Psoas muscle (tissue), 8 donors: ENCODE results near the gene CCDC197. TPM values are rescaled to one million over a fixed set of nuclear protein-coding genes. Genes with fewer than 3 reads are reported as not detected.
A peak's percentile ranks its signal among the peaks of the same experiment; 100 is the strongest.

Experiments used
- ATAC-seq, 4 donors: fragments of 200-7000 bp; cut with Tn5 transposase; one replicate each; pipeline ENCODE4 v1.9.1; 2020; ENCODE audit warnings: moderate library complexity in 3 of 4, mild to moderate bottlenecking in 2 of 4
- DNase-seq, 2 donors: peaks; one replicate each; pipeline ENCODE4 v3.0.0-alpha.2; 2020
- H3K27ac ChIP-seq: fragments of 200-600 bp; one replicate; pipeline ENCODE4 v1.8.0; 2022
- H3K27me3 ChIP-seq, 3 donors: fragments of 200-600 bp in 1 of 3; one replicate each; pipeline versions ENCODE4 v1.6.1 to v1.8.0; 2013 to 2022; ENCODE audit warnings: low read length in 2 of 3, mild to moderate bottlenecking in 2 of 3, moderate library complexity in 1 of 3; ENCODE audit not compliant: insufficient read depth in 3 of 3
- H3K36me3 ChIP-seq, 2 donors: fragments of 200-600 bp in 1 of 2; one replicate each; pipeline versions ENCODE4 v1.6.1 to v1.8.0; 2013 to 2022; ENCODE audit warnings: low read depth in 1 of 2, mild to moderate bottlenecking in 1 of 2, moderate library complexity in 1 of 2; ENCODE audit not compliant: insufficient read depth in 1 of 2
- H3K4me1 ChIP-seq: fragments of 200-600 bp; one replicate; pipeline ENCODE4 v1.8.0; 2022
- H3K4me3 ChIP-seq: fragments of 200-600 bp; one replicate; pipeline ENCODE4 v1.8.0; 2022; ENCODE audit warnings: mild to moderate bottlenecking
- H3K9me3 ChIP-seq: fragments of 200-600 bp; one replicate; pipeline ENCODE4 v1.8.0; 2022
- CTCF ChIP-seq: fragments of 200-600 bp; IDR thresholded peaks from one replicate; pipeline ENCODE4 v1.8.0; 2022; ENCODE audit warnings: antibody characterized with exemption
- WGBS, 3 donors: extraction: QIAGEN DNeasy Blood & Tissue Kit; methylation state at CpG; one replicate each; pipeline versions ENCODE4 v1.1.6 to v1.1.7; 2013; 5-methylcytosine and 5-hydroxymethylcytosine counted together
- intact Hi-C, 2 donors: fragments of 100-400 bp; cut with DNase I; formaldehyde crosslinking; loops; one replicate each; pipeline versions ENCODE4 v1.11.0 to v1.14.2; 2022
- polyA plus RNA-seq, 3 donors: library from polyadenylated mRNA; stranded (reverse); fragments of 200-250 nt; gene quantifications; one replicate each; pipeline ENCODE4 v1.2.3, GENCODE V29; 2013
- total RNA-seq, 4 donors: library from RNA; stranded (reverse); fragmentation: NEBNext Ultra II Directional in 2 of 4; extraction: Animal tissue kit (Norgen Biotek cat#: 25700) in 2 of 4; gene quantifications; one replicate each; pipeline versions ENCODE4 v1.2.1 to v1.2.4, GENCODE V29; 2021 to 2023
- donor health status: healthy with polysubstance abuse.
- donor health status: DM: no; HTN: no; CAD: no; lungs with moderate emphysema.
- donor health status: Bipolar disorder and iron deficiency.
- donor health status: healthy.
- donor health status: DM: yes; HTN: yes; CAD: no.
- donor health status: DM: no; HTN: no; CAD: no.
- donor health status: DM: no; HTN: no; CAD: no.
- donor health status: DM: yes; HTN: yes; CAD: no.

The CCDC197 gene
- total and polyA plus RNA-seq, 7 donors, result 0.04 to 3.9 (median 0.71) TPM

GRCh38 chr14:94044476-94045091 lies 47.5 kb downstream of the CCDC197 start:
- no peak overlapping the region for H3K4me3 ChIP-seq
- peaks cover 6 to 55% of the 10 kb centered on the region in 2 donors for H3K36me3 ChIP-seq
- TF ChIP-seq CTCF, result no peak
- H3K27ac ChIP-seq, result no peak overlapping the region
- 90 to 92% (median 91%) methylated on average over 20 of the region's 20 CpGs for WGBS, 3 donors
- H3K4me1 ChIP-seq, result peaks cover 24% of the 10 kb centered on the region
- DNase-seq, result no peak
- no peak for ATAC-seq
- no peaks in the 10 kb centered on the region for H3K9me3 ChIP-seq
- intact Hi-C loops, result no loop called here
- H3K27me3 ChIP-seq, result no peaks in the 10 kb centered on the region

GRCh38 chr14:94045101-94045500 lies 48.0 kb downstream of the CCDC197 start:
- Histone ChIP-seq H3K36me3 (peaks cover 6 to 60% of the 10 kb centered on the region in 2 donors), H3K27ac (no peak overlapping the region), H3K27me3 (no peaks in the 10 kb centered on the region), H3K4me1 (peaks cover 24% of the 10 kb centered on the region), H3K9me3 (no peaks in the 10 kb centered on the region), H3K4me3 (no peak overlapping the region)
- DNase-seq (no peak), ATAC-seq (no peak)
- intact Hi-C loops, result no loop called here
- WGBS, 3 donors, result 93 to 94% (median 93%) methylated on average over 8 of the region's 8 CpGs
- no peak for TF ChIP-seq CTCF

GRCh38 chr14:94045563-94046345 lies 48.7 kb downstream of the CCDC197 start:
- Histone ChIP-seq H3K36me3 (peaks cover 6 to 67% of the 10 kb centered on the region in 2 donors), H3K27me3 (no peaks in the 10 kb centered on the region), H3K4me1 (peaks cover 26% of the 10 kb centered on the region), H3K4me3 (no peak overlapping the region), H3K27ac (no peak overlapping the region), H3K9me3 (no peaks in the 10 kb centered on the region)
- WGBS, 3 donors, result 88 to 89% (median 89%) methylated on average over 19 of the region's 19 CpGs
- intact Hi-C loops, result no loop called here
- TF ChIP-seq CTCF, result no peak
- DNase-seq (peak in 1 of 2 donors; percentile 5), ATAC-seq (no peak)

GRCh38 chr14:94046696-94047250 lies 49.7 kb downstream of the CCDC197 start:
- 76 to 85% (median 76%) methylated on average over 7 of the region's 7 CpGs for WGBS, 3 donors
- Histone ChIP-seq H3K27me3 (no peaks in the 10 kb centered on the region), H3K9me3 (no peaks in the 10 kb centered on the region), H3K4me3 (no peak overlapping the region), H3K36me3 (peaks cover 6 to 75% of the 10 kb centered on the region in 2 donors), H3K27ac (no peak overlapping the region), H3K4me1 (peaks cover 31% of the 10 kb centered on the region)
- intact Hi-C loops, result no loop called here
- ATAC-seq (no peak), DNase-seq (peak in 1 of 2 donors; percentile 28)
- no peak for TF ChIP-seq CTCF
